ENCODE measurements around the gene NME8. TPM values are rescaled to one million over a fixed set of nuclear protein-coding genes. Genes with fewer than 3 reads are reported as not detected.
A peak's percentile ranks its signal among the peaks of the same experiment; 100 is the strongest.

Gene NME8
- total RNA-seq, 3 donors from 2014 or later: not detected

DNA sequence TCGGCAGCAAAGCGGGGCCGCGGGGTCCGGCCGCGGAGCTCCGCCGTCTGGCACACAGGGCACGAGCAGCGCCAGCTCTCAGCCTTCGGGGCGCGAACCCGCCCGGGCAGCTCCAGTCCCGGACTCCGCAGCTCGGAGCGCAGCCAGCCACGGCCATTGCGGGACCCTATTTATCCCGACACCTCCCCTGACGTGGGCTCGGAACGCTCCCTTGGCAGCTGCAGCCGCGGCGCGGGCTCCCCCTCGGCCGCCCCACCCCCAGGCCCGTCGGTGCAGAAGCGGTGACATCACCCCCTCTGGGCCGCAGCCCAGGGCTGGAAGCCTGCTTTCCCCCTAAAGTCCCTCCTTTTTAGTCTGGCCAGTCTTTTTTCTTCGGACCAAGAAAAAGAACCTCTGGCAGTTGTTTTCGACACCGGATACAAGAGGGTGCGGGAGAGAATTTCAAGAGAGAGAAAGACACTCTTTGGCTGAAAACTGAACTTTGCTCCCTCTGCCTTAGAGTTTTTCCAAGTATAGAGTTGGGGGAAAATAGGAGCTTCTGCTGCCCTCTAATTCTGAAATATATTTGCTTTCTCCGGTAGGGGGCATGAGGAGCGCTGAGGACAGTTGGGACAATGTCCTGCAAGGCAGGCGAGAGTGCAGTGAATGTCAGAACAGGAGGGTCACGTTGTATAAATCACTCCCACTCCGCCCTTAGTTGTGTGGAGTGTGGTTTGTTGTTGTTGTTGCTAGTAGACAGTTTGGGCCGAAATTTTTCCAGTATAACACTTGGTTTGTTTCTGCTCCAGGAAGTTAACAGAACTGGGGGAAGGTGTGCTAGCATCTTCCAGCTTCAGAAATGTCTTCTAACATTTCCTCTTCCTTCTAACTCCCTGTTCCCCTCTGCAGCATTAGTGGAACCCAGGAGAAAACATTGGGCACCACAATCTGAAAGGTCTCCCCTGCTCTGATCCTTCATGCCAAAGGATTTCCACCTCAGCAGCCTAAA, 68.6 kb downstream of the NME8 start, which contains the start of gene SFRP4:
Gene SFRP4 (minus strand): TSS at position 145 of the 988 bp plus-strand sequence. CDS start 280 bp downstream, outside the sequence.
- Histone ChIP-seq H3K36me3 (ENCODE audit: low read depth) (no peaks in the 10 kb centered on the region), H3K4me1 (ENCODE audit: low read depth) (peaks cover 14% of the 10 kb centered on the region), H3K9me3 (no peaks in the 10 kb centered on the region), H3K4me3 (no peak within 1 kb of the TSS)
- intact Hi-C loops (cut with DNase I, micrococcal nuclease): loop anchor here in 1 of 2 donors (10.0 kb wide), 1 partner anchor 308 kb away; no protein-coding TSS in a partner anchor
- TF ChIP-seq, protein P1, sequence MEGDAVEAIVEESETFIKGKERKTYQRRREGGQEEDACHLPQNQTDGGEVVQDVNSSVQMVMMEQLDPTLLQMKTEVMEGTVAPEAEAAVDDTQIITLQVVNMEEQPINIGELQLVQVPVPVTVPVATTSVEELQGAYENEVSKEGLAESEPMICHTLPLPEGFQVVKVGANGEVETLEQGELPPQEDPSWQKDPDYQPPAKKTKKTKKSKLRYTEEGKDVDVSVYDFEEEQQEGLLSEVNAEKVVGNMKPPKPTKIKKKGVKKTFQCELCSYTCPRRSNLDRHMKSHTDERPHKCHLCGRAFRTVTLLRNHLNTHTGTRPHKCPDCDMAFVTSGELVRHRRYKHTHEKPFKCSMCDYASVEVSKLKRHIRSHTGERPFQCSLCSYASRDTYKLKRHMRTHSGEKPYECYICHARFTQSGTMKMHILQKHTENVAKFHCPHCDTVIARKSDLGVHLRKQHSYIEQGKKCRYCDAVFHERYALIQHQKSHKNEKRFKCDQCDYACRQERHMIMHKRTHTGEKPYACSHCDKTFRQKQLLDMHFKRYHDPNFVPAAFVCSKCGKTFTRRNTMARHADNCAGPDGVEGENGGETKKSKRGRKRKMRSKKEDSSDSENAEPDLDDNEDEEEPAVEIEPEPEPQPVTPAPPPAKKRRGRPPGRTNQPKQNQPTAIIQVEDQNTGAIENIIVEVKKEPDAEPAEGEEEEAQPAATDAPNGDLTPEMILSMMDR (IDR thresholded peaks at IDR 0.05): peak; percentile 35
- ATAC-seq: peak; percentile 52
- peak; percentile 46 to 62 (median 47) for DNase-seq

DNA sequence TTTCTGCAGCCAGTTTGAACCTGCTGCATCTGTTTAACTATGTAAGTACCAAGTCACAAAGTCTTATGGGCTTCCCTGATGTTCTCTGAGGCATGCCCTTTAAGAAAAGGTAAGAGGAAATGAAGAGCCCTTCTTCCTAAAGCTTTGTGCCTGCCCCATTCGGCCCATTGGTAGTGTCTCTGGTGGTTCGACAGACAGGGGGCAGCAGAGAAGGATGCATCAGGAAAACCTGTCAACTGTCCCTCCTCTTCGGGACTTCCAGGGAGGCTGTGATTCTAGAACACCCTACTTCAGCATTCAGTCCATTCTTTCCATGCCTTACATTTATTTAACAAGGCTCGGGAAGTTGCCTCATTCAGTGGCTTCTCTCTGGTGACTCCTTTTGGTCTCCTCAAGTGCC, 70.1 kb downstream of the NME8 start:
- TF ChIP-seq, protein P1 (IDR thresholded peaks at IDR 0.05): no peak
- Histone ChIP-seq H3K36me3 (ENCODE audit: low read depth) (no peaks in the 10 kb centered on the region), H3K4me1 (ENCODE audit: low read depth) (peaks cover 14% of the 10 kb centered on the region), H3K9me3 (no peaks in the 10 kb centered on the region), H3K4me3 (no peak overlapping the region)
- DNase-seq: no peak
- ATAC-seq: no peak
- intact Hi-C loops (cut with DNase I, micrococcal nuclease): loop anchor here in 1 of 2 donors (10.0 kb wide), 1 partner anchor 306 kb away; no protein-coding TSS in a partner anchor

DNA sequence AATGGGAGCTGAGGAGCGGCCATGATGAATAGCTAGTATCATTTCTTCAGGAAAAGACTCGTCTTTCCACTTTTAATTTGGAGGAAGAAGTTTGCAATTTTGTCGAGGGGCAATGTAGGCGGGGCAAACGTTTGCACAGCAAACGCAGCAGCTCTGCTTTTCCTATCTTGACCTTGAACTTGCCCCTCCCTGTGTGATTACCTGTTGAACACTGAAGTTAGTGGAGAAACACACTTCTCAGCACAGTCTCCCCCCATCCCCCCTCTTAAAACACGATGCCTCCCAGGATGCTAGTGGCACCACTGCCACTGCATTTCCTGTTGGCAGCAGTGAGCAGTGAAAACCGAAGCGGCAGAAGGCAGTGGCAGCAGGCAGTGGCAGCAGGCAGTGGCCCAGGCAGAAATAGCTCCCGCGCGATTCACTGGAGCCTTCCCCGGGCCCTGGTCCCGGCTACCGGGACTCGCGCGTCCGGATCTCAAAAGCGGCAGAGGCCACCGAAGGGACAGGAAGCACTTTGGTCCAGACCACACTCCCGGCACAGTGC, 72.0 kb downstream of the NME8 start, which contains the start of gene EPDR1:
Gene EPDR1 (plus strand): TSS at position 336 of the 544 bp plus-strand sequence. CDS start 300 bp downstream, outside the sequence.
- intact Hi-C loops (cut with DNase I, micrococcal nuclease): no loop called here
- peak within 1 kb of the TSS; percentile 27 for H3K4me3 ChIP-seq
- peaks cover 3% of the 10 kb centered on the region for H3K9me3 ChIP-seq
- DNase-seq (peak in 2 of 3 donors; percentile 69 to 79), ATAC-seq (peak; percentile 86)
- H3K4me1 ChIP-seq (ENCODE audit: low read depth): peaks cover 14% of the 10 kb centered on the region
- TF ChIP-seq, protein P1 (IDR thresholded peaks at IDR 0.05): no peak
- no peaks in the 10 kb centered on the region for H3K36me3 ChIP-seq (ENCODE audit: low read depth)

DNA sequence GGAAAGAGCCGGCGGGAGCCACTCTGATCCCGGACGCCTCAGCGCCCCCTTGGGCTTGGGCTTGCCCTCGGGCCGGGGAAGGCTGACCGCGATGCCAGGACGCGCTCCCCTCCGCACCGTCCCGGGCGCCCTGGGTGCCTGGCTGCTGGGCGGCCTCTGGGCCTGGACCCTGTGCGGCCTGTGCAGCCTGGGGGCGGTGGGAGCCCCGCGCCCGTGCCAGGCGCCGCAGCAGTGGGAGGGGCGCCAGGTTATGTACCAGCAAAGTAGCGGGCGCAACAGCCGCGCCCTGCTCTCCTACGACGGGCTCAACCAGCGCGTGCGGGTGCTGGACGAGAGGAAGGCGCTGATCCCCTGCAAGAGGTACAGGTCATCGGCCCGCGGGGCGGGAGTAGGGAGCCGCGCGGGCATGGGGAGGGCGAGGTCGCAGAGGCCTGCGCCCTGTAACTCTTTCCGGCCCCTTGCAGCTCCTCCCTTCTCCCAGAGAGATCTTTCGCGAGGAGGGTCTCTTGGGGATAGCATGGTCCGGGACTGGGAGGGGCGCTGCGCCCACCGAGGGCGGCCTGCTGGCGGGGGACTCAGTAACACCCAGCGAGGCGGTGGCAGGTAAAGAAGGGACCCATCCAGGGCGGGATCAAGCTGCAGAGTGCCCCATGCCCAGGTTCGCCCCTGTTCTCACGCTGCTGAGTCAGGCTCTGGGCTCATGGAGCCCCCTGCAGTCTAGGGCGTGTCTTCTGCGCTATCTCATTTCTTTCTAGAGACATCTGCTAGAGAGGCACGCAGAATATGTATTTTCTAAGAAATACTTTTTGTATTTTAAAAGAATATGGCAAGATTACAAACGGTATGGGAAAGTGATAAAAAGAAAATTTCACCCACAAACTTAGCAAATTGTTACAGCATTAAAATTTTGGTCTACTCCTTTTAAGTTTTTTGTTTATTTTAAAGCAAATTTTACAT, 72.7 kb downstream of the NME8 start:
- H3K9me3 ChIP-seq: peaks cover 11% of the 10 kb centered on the region
- peak; percentile 59 to 74 (median 71) for DNase-seq
- intact Hi-C loops (cut with DNase I, micrococcal nuclease): no loop called here

More for the DNA sequence above, 72.7 kb downstream of the NME8 start:
- Histone ChIP-seq H3K4me1 (ENCODE audit: low read depth) (peaks cover 14% of the 10 kb centered on the region), H3K4me3 (peak overlapping the region; percentile 27), H3K36me3 (ENCODE audit: low read depth) (no peaks in the 10 kb centered on the region)
- TF ChIP-seq, protein P1 (IDR thresholded peaks at IDR 0.05): no peak
- peak; percentile 78 for ATAC-seq

Measured in mucosa of descending colon (tissue), 3 donors.